GM12891 (cell line): ENCODE data around the gene LASP1NB.

Source experiments
- DNase-seq: peaks from one replicate; pipeline ENCODE4 v3.0.0; 2011; ENCODE audit warnings: low spot score; ENCODE audit not compliant: insufficient read length
- FAIRE-seq: peaks from 2 replicates; lab custom pipeline; 2011; peaks lifted over from hg19 to GRCh38; lab: Jason Lieb, UNC
- PAX5 ChIP-seq: IDR thresholded peaks from 2 replicates; pipeline ENCODE4 v1.6.1; 2011; ENCODE audit warnings: low read length, moderate library complexity, mild to moderate bottlenecking; ENCODE audit not compliant: insufficient read depth, severe bottlenecking
- POLR2A ChIP-seq: IDR thresholded peaks from 2 replicates; pipeline ENCODE4 v1.6.1; 2011; ENCODE audit warnings: low read depth, low read length, control low read depth
- POLR2AphosphoS5 ChIP-seq: IDR thresholded peaks from 2 replicates; pipeline ENCODE4 v1.6.1; 2011; ENCODE audit warnings: low read depth, low read length, control low read depth
- POU2F2 ChIP-seq: IDR thresholded peaks from 2 replicates; pipeline ENCODE4 v1.6.1; 2011; ENCODE audit warnings: low read depth, mild to moderate bottlenecking, control low read depth, low read length, moderate library complexity
- SPI1 ChIP-seq: IDR thresholded peaks from 2 replicates; pipeline ENCODE4 v1.6.1; 2011; ENCODE audit warnings: low read depth, low read length, control low read depth
- TAF1 ChIP-seq: IDR thresholded peaks from 2 replicates; pipeline ENCODE4 v1.6.1; 2011; ENCODE audit warnings: low read depth, low read length, control low read depth

The LASP1NB gene

GRCh38 chr17:38925263-38925995 lies at the start of gene LASP1NB:
TSS of gene LASP1NB (plus strand) at chr17:38925614.
- no peak for DNase-seq
- TF ChIP-seq POU2F2 (no peak), TAF1 (no peak), POLR2A (no peak), PAX5 (no peak), POLR2AphosphoS5 (no peak), SPI1 (no peak)
- FAIRE-seq, result no peak

- DNase-seq, result no peak
- FAIRE-seq, result peak; percentile 33
- TF ChIP-seq POU2F2, result peak; percentile 74; the same call in 1 of the 2 replicates
- peak; percentile 23; the same call in 1 of the 2 replicates for TF ChIP-seq SPI1
- TF ChIP-seq POLR2A, result no peak
- no peak for TF ChIP-seq TAF1
Observed at GRCh38 chr17:38877130-38877851, 48.1 kb upstream of the LASP1NB start.

DNA sequence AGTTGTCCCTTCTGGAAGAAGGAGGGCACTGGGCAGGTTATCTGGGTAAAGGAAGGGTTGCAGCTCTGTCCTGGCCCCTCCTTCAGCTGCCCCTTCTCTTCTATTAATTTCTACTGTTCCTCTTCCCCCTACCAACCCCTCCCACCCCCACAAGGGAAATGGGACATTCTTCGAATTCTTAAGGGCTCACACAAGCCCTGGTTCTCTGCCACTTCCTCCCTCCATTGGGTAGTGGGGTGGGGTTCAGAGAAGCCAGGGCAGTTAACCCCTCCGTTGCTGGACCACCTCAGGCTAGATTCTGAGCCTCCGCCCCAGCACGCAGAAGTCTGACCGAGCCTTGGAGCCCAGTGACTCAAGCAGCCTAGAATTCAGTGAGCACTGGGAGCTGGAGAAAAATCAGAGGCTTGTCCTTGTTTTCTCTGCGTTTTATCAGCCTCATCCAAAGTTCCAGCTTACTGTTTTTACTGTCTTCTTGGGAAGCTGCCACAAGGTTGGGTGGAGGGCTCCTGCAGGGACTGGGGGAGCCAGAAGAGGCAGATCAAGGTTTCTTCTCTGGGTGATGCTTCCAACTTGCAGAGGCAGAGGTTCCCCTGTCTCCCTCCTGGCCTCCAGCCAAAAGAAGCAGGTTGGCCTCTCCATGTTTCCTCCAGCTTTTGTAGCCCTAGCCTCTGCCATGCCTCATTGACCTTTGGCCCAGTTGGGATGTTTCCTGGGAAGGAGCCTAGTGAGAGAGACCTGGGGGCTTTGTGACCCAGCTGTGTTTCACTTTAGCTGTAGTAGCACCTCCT lies 45.3 kb upstream of the LASP1NB start:
- no peak for DNase-seq
- TF ChIP-seq PAX5 (no peak), POU2F2 (no peak), POLR2A (no peak), SPI1 (no peak), POLR2AphosphoS5 (no peak)
- no peak for FAIRE-seq

DNA sequence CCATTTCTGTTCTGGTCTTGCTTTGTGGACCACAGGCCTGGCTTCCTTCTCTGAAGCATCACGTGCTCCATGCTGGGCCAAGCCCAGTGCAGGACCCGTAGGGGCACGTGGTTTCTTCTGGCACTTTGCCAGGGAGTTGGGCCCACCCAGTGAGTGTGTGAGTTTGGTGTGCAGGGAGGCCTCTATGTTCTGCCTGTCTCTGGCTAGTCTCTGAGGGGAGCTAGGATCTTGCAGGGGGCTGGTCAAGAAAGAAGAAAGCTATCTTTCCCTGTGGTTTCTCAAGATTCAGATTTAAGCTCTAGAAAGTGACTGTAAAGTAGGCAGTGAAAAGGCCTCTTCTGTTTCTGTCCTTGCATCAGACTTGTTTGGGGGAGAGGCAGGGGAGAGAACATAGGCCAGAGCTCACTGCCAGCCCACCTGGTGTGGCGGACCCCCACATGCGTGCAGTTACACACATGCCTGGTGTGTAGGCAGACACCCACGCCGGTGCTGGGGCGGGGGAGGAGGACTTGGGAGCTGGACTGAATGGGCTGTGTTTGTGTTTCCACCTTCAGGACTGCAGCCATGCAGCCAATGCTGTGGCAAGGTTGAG lies 43.7 kb upstream of the LASP1NB start:
- FAIRE-seq (peak; percentile 33), DNase-seq (no peak)
- TF ChIP-seq PAX5, result no peak
- no peak for TF ChIP-seq POLR2A
- TF ChIP-seq SPI1, result no peak
- TF ChIP-seq POLR2AphosphoS5, result no peak
- no peak for TF ChIP-seq POU2F2
- no peak for TF ChIP-seq TAF1

DNA sequence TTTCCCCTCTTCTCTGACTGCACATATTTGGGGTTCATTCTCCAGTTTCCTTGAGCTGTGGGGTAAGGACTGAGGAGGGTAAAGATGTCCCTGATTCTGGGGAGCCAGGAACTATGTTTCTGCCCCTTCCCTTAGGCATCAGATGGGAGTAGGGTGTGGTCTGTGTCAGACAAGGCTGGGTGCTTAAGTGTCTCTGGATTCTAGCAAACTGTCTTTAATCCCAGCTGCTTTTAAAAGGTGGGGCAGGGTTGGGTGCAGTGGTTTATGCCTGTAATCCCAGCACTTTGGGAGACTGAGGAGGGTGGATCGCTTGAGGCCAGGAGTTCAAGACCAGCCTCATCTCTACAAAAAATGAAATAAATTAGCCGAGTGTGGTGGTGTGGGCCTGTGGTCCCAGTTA lies 42.5 kb upstream of the LASP1NB start:
- TF ChIP-seq PAX5 (no peak), TAF1 (no peak), POLR2AphosphoS5 (no peak), SPI1 (no peak), POLR2A (no peak), POU2F2 (no peak)
- no peak for FAIRE-seq
- DNase-seq, result no peak

GRCh38 chr17:38883592-38884526 lies 41.6 kb upstream of the LASP1NB start:
- FAIRE-seq, result no peak
- TF ChIP-seq POLR2AphosphoS5, result no peak
- TF ChIP-seq TAF1, result no peak
- TF ChIP-seq SPI1, result no peak

DNA sequence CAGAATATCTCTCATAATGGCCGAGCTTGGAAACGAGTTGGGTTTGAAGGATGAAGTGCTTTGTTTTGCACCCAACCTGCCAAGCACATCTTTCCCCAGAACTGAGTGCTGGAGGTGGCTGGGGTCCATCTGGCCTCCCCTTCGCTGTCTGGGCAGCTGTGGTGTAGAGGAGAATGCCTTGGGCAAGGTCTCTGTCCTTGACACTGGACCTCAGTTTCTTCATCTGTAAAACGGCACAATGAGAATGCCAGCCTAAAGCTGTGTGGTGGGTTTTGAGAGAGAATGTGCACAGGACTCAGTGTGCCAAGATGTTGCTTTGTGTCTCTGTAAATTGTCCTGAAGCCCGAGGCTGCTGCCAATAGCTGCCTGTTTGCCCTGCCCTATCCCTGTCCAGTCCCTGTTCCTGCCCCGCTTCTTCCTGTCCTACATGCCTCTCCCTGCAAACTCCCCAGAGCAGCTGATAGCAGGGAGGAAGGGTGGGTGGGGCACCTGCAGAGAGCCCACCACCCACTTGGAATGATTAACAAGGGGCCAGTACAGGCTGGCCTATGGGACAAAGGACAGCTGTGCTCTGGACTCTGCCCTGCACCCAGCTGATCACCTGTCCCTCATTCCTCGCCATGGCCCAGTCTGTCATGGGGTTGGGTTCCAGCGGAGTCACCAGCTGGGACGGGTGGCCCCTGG lies 40.2 kb upstream of the LASP1NB start:
- no peak for FAIRE-seq
- DNase-seq, result no peak
- no peak for TF ChIP-seq SPI1
- no peak for TF ChIP-seq PAX5

More at GRCh38 chr17:38883592-38884526, 41.6 kb upstream of the LASP1NB start:
- DNase-seq, result no peak
